Measurements from ENCODE around the gene RIMBP3B. TPM values are rescaled to one million over a fixed set of nuclear protein-coding genes. Genes with fewer than 3 reads are reported as not detected.
"Not testable (repeated sequence)": the region's sequence is repeated elsewhere in the genome, so short reads cannot be mapped to it uniquely, and the experiment has no call there.

The RIMBP3B gene
- total RNA-seq, 1 experiment from 2014 or later = 0.17 TPM

GRCh38 chr22:21384468-21385357, 1.2 kb downstream of the RIMBP3B start:
- H3K4me3 Mint-ChIP-seq (ENCODE audit: low read depth, unreplicated experiment); H3K9me3 Mint-ChIP-seq (ENCODE audit: low read depth, unreplicated experiment); H3K27me3 Mint-ChIP-seq (ENCODE audit: unreplicated experiment); intact Hi-C loops (cut with micrococcal nuclease; ENCODE audit: unreplicated experiment); H3K4me1 Mint-ChIP-seq (ENCODE audit: low read depth, unreplicated experiment); BruUV-seq (replicated peaks); DNase-seq; CTCF ChIA-PET; H3K36me3 Mint-ChIP-seq (ENCODE audit: insufficient read depth, unreplicated experiment); H3K27ac Mint-ChIP-seq (ENCODE audit: unreplicated experiment): not testable (repeated sequence)

- CTCF ChIA-PET; intact Hi-C loops (cut with micrococcal nuclease; ENCODE audit: unreplicated experiment); H3K4me3 Mint-ChIP-seq (ENCODE audit: low read depth, unreplicated experiment); H3K9me3 Mint-ChIP-seq (ENCODE audit: low read depth, unreplicated experiment); BruUV-seq (replicated peaks); H3K27me3 Mint-ChIP-seq (ENCODE audit: unreplicated experiment); H3K36me3 Mint-ChIP-seq (ENCODE audit: insufficient read depth, unreplicated experiment); H3K4me1 Mint-ChIP-seq (ENCODE audit: low read depth, unreplicated experiment); H3K27ac Mint-ChIP-seq (ENCODE audit: unreplicated experiment); DNase-seq: not testable (repeated sequence)
Observed at GRCh38 chr22:21389480-21389879, 5.9 kb downstream of the RIMBP3B start.

GRCh38 chr22:21390013-21390412, 6.5 kb downstream of the RIMBP3B start:
- H3K27ac Mint-ChIP-seq (ENCODE audit: unreplicated experiment); intact Hi-C loops (cut with micrococcal nuclease; ENCODE audit: unreplicated experiment); CTCF ChIA-PET; DNase-seq; H3K4me1 Mint-ChIP-seq (ENCODE audit: low read depth, unreplicated experiment); H3K36me3 Mint-ChIP-seq (ENCODE audit: insufficient read depth, unreplicated experiment); H3K27me3 Mint-ChIP-seq (ENCODE audit: unreplicated experiment); H3K9me3 Mint-ChIP-seq (ENCODE audit: low read depth, unreplicated experiment); H3K4me3 Mint-ChIP-seq (ENCODE audit: low read depth, unreplicated experiment); BruUV-seq (replicated peaks): not testable (repeated sequence)

DNA sequence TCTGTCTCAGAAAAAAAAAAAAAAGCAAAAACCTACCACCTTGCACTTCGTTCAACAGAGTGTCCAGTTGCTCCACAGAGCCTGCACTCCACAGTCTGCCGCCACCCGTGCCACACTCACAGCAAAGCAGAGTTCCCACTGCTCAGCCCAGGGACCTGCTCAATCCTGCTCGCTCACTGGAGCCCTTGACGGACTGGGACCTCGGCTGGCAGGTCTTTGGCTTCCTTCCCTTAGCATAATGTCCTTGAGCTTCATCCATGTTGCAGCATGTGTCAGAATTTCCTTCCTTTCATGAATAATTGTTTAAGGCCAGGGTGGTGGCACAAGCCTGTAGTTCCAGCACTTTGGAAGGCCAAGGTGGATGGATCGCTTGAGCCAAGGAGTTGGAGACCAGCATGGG, 11.1 kb downstream of the RIMBP3B start:
- H3K36me3 Mint-ChIP-seq (ENCODE audit: insufficient read depth, unreplicated experiment); H3K4me1 Mint-ChIP-seq (ENCODE audit: low read depth, unreplicated experiment); H3K9me3 Mint-ChIP-seq (ENCODE audit: low read depth, unreplicated experiment); H3K4me3 Mint-ChIP-seq (ENCODE audit: low read depth, unreplicated experiment); BruUV-seq (replicated peaks); H3K27ac Mint-ChIP-seq (ENCODE audit: unreplicated experiment); DNase-seq; CTCF ChIA-PET; H3K27me3 Mint-ChIP-seq (ENCODE audit: unreplicated experiment); intact Hi-C loops (cut with micrococcal nuclease; ENCODE audit: unreplicated experiment): not testable (repeated sequence)

- H3K36me3 Mint-ChIP-seq (ENCODE audit: insufficient read depth, unreplicated experiment); BruUV-seq (replicated peaks); H3K4me3 Mint-ChIP-seq (ENCODE audit: low read depth, unreplicated experiment); CTCF ChIA-PET; H3K9me3 Mint-ChIP-seq (ENCODE audit: low read depth, unreplicated experiment); intact Hi-C loops (cut with micrococcal nuclease; ENCODE audit: unreplicated experiment); DNase-seq; H3K4me1 Mint-ChIP-seq (ENCODE audit: low read depth, unreplicated experiment); H3K27me3 Mint-ChIP-seq (ENCODE audit: unreplicated experiment); H3K27ac Mint-ChIP-seq (ENCODE audit: unreplicated experiment): not testable (repeated sequence)
Observed at GRCh38 chr22:21401197-21401969, 17.8 kb downstream of the RIMBP3B start.

DNA sequence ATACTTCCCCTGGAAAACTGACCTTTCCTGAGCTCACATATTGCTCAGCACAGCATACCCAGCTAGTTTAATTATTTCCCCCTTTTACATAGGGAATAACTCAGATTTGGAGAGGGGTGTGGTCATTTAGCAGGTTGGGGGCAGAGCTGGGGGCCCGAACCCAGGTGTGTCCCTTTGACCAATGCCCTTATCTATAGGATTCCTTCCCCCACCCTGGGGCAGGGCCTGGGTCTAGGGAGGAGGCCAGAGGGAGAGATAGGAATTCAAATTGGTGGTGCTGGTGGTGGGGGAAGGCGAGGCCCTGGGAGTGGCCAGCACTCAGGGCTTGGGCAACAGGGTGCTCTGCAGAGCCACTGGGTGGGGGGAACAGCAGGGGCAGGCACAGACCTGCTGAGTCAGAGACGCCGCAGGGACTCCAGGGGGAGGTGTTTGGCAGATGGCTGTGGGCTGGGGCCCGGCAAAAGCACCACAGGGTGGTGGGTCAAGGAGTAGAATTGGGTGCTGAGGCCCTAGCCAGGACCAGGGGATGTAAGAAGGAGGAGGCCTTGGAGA, 19.3 kb downstream of the RIMBP3B start:
- intact Hi-C loops (cut with micrococcal nuclease; ENCODE audit: unreplicated experiment); BruUV-seq (replicated peaks); CTCF ChIA-PET; H3K4me1 Mint-ChIP-seq (ENCODE audit: low read depth, unreplicated experiment); H3K36me3 Mint-ChIP-seq (ENCODE audit: insufficient read depth, unreplicated experiment); H3K4me3 Mint-ChIP-seq (ENCODE audit: low read depth, unreplicated experiment); DNase-seq; H3K9me3 Mint-ChIP-seq (ENCODE audit: low read depth, unreplicated experiment); H3K27me3 Mint-ChIP-seq (ENCODE audit: unreplicated experiment); H3K27ac Mint-ChIP-seq (ENCODE audit: unreplicated experiment): not testable (repeated sequence)

- CTCF ChIA-PET; H3K27me3 Mint-ChIP-seq (ENCODE audit: unreplicated experiment); H3K36me3 Mint-ChIP-seq (ENCODE audit: insufficient read depth, unreplicated experiment); H3K27ac Mint-ChIP-seq (ENCODE audit: unreplicated experiment); BruUV-seq (replicated peaks); DNase-seq; H3K4me1 Mint-ChIP-seq (ENCODE audit: low read depth, unreplicated experiment); H3K4me3 Mint-ChIP-seq (ENCODE audit: low read depth, unreplicated experiment); intact Hi-C loops (cut with micrococcal nuclease; ENCODE audit: unreplicated experiment); H3K9me3 Mint-ChIP-seq (ENCODE audit: low read depth, unreplicated experiment): not testable (repeated sequence)
Observed at GRCh38 chr22:21407139-21407538, 23.6 kb downstream of the RIMBP3B start.

GRCh38 chr22:21407792-21408191, 24.2 kb downstream of the RIMBP3B start:
- H3K9me3 Mint-ChIP-seq (ENCODE audit: low read depth, unreplicated experiment); H3K27ac Mint-ChIP-seq (ENCODE audit: unreplicated experiment); H3K36me3 Mint-ChIP-seq (ENCODE audit: insufficient read depth, unreplicated experiment); intact Hi-C loops (cut with micrococcal nuclease; ENCODE audit: unreplicated experiment); BruUV-seq (replicated peaks); H3K27me3 Mint-ChIP-seq (ENCODE audit: unreplicated experiment); DNase-seq; H3K4me3 Mint-ChIP-seq (ENCODE audit: low read depth, unreplicated experiment); CTCF ChIA-PET; H3K4me1 Mint-ChIP-seq (ENCODE audit: low read depth, unreplicated experiment): not testable (repeated sequence)

GRCh38 chr22:21416375-21416774, 32.8 kb downstream of the RIMBP3B start:
- H3K4me1 Mint-ChIP-seq (ENCODE audit: low read depth, unreplicated experiment); CTCF ChIA-PET; H3K4me3 Mint-ChIP-seq (ENCODE audit: low read depth, unreplicated experiment); BruUV-seq (replicated peaks); H3K27ac Mint-ChIP-seq (ENCODE audit: unreplicated experiment); DNase-seq; intact Hi-C loops (cut with micrococcal nuclease; ENCODE audit: unreplicated experiment); H3K27me3 Mint-ChIP-seq (ENCODE audit: unreplicated experiment); H3K9me3 Mint-ChIP-seq (ENCODE audit: low read depth, unreplicated experiment); H3K36me3 Mint-ChIP-seq (ENCODE audit: insufficient read depth, unreplicated experiment): not testable (repeated sequence)
